ENCODE measurements around the gene ARID2.

The ARID2 gene

GRCh38 chr12:45762185-45763110 is 32.9 kb downstream of the ARID2 start:
- no peak for DNase-seq (ENCODE audit: low read depth in 4 of 4, low spot score in 1 of 4)

GRCh38 chr12:45763381-45763780 is 33.9 kb downstream of the ARID2 start:
- DNase-seq (ENCODE audit: low read depth in 4 of 4, low spot score in 1 of 4) = no peak

- no peak for DNase-seq (ENCODE audit: low read depth in 4 of 4, low spot score in 1 of 4)
These were observed 38.7 kb downstream of the ARID2 start for GRCh38 chr12:45768194-45768593.

- DNase-seq (ENCODE audit: low read depth in 4 of 4, low spot score in 1 of 4) = no peak
These were observed 44.2 kb downstream of the ARID2 start for GRCh38 chr12:45773747-45774146.

- DNase-seq (ENCODE audit: low read depth in 4 of 4, low spot score in 1 of 4) = no peak
These were observed 45.1 kb downstream of the ARID2 start for GRCh38 chr12:45774508-45775162.

GRCh38 chr12:45775465-45775864 is 46.0 kb downstream of the ARID2 start:
- no peak for DNase-seq (ENCODE audit: low read depth in 4 of 4, low spot score in 1 of 4)

- DNase-seq (ENCODE audit: low read depth in 4 of 4, low spot score in 1 of 4) = no peak
These were observed 46.5 kb downstream of the ARID2 start for GRCh38 chr12:45775964-45776363.

- DNase-seq (ENCODE audit: low read depth in 4 of 4, low spot score in 1 of 4) = no peak
These were observed 50.4 kb downstream of the ARID2 start for GRCh38 chr12:45779936-45780335.

GRCh38 chr12:45781080-45781479 is 51.6 kb downstream of the ARID2 start:
- DNase-seq (ENCODE audit: low read depth in 4 of 4, low spot score in 1 of 4) = no peak

- DNase-seq (ENCODE audit: low read depth in 4 of 4, low spot score in 1 of 4) = no peak
These were observed 55.8 kb downstream of the ARID2 start for GRCh38 chr12:45785315-45785714.

- DNase-seq (ENCODE audit: low read depth in 4 of 4, low spot score in 1 of 4) = no peak
These were observed 59.5 kb downstream of the ARID2 start for GRCh38 chr12:45789025-45789424.

GRCh38 chr12:45794422-45794821 is 64.9 kb downstream of the ARID2 start:
- no peak for DNase-seq (ENCODE audit: low read depth in 4 of 4, low spot score in 1 of 4)

- no peak for DNase-seq (ENCODE audit: low read depth in 4 of 4, low spot score in 1 of 4)
These were observed 72.1 kb downstream of the ARID2 start for GRCh38 chr12:45801625-45802024.

GRCh38 chr12:45803111-45803510 is 73.6 kb downstream of the ARID2 start:
- DNase-seq (ENCODE audit: low read depth in 4 of 4, low spot score in 1 of 4) = no peak

- DNase-seq (ENCODE audit: low read depth in 4 of 4, low spot score in 1 of 4) = no peak
These were observed 87.1 kb downstream of the ARID2 start for GRCh38 chr12:45816652-45817051.

- DNase-seq (ENCODE audit: low read depth in 4 of 4, low spot score in 1 of 4) = no peak
These were observed 98.5 kb downstream of the ARID2 start for GRCh38 chr12:45827974-45828373.

- DNase-seq (ENCODE audit: low read depth in 4 of 4, low spot score in 1 of 4) = no peak
These were observed 98.9 kb downstream of the ARID2 start for GRCh38 chr12:45828402-45828801.

GRCh38 chr12:45831590-45831989 is 102.1 kb downstream of the ARID2 start:
- no peak for DNase-seq (ENCODE audit: low read depth in 4 of 4, low spot score in 1 of 4)

- no peak for DNase-seq (ENCODE audit: low read depth in 4 of 4, low spot score in 1 of 4)
These were observed 103.9 kb downstream of the ARID2 start for GRCh38 chr12:45833401-45833800.

GRCh38 chr12:45834809-45835208 is 105.3 kb downstream of the ARID2 start:
- no peak for DNase-seq (ENCODE audit: low read depth in 4 of 4, low spot score in 1 of 4)

GRCh38 chr12:45839917-45840316 is 110.4 kb downstream of the ARID2 start:
- no peak for DNase-seq (ENCODE audit: low read depth in 4 of 4, low spot score in 1 of 4)

- DNase-seq (ENCODE audit: low read depth in 4 of 4, low spot score in 1 of 4) = no peak
These were observed 119.8 kb downstream of the ARID2 start for GRCh38 chr12:45849289-45849688.
